ENCODE results near the gene ARHGEF19. TPM values are rescaled to one million over a fixed set of nuclear protein-coding genes. Genes with fewer than 3 reads are reported as not detected.

Gene ARHGEF19
- total and polyA plus RNA-seq, 2 of the 13 experiments (the other 11 are each of a cell fraction or from before 2014, with no cell fraction given): 1.7 to 1.8 TPM

DNA sequence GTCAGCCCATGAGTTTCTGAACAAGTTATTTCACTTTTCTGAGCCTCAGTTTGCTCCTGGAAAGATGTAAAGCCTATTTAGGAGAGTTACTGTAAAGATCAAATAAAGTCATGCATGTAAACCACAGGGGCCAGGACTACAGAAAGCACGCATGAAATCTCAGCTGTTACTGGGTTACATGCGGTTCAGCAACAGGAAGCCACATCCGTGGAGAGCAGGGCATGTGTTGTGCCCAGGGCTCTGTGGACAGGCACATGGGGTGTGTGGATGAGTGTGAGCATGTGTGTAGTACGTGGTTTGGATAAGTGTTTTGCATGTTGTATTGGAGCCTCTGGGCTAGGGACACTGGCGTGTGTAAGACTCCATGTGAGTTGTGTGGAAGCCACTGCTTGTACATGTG, 54.4 kb downstream of the ARHGEF19 start:
- Histone ChIP-seq H4K20me1 (ENCODE audit: insufficient read depth, low read length) (peaks cover 12% of the 10 kb centered on the region; the same call in 1 of the 2 replicates), H3K4me2 (ENCODE audit: low read depth, low read length) (no peak overlapping the region), H3K9me3 (ENCODE audit: low read length) (no peaks in the 10 kb centered on the region), H3K27me3 (ENCODE audit: control insufficient read depth in 1 of 2, insufficient read depth in 2 of 2, low read length in 2 of 2) (no peaks in the 10 kb centered on the region; a peak in 1 of 5 replicates), H3K9ac (ENCODE audit: insufficient read depth, low read depth, low read length) (no peak overlapping the region), H3K4me3 (replicated peaks in 1 of 3; ENCODE audit: insufficient read depth in 1 of 3, low read depth in 2 of 3, low read length in 3 of 3) (no peak overlapping the region), H3K79me2 (ENCODE audit: insufficient read depth, low read length) (peaks cover 36% of the 10 kb centered on the region), H3K27ac (ENCODE audit: extremely low read length, insufficient read depth, low read length) (no peak overlapping the region), H3K36me3 (replicated peaks in 1 of 2; ENCODE audit: control insufficient read depth in 1 of 2, insufficient read depth in 2 of 2, low read length in 2 of 2) (0 out of 5 replicates have a peak, but pooled peaks cover 0 to 2% of the 10 kb centered on the region in 2 experiments), H3K4me1 (ENCODE audit: insufficient read depth, low read length) (peaks cover 30% of the 10 kb centered on the region), H2AFZ (ENCODE audit: low read length) (no peak overlapping the region)
- BruUV-seq (replicated peaks): no TSS peak
- ChIA-PET CTCF (ENCODE audit: low intra/inter-chr PET ratio, low total read pairs) (no interaction called here), POLR2A (no interaction called here)
- no peak for FAIRE-seq
- intact Hi-C loops (cut with micrococcal nuclease; ENCODE audit: unreplicated experiment) (no loop called here), in situ Hi-C loops (cut with HindIII; ENCODE audit: extremely low pct_ligation_motif_present, low pct_unique_long_range_greater_than_20kb) (no loop called here)
- no peak for ATAC-seq
- TF ChIP-seq FOXC1 (CRISPR knock-in tag; IDR thresholded peaks at IDR 0.05; ENCODE audit: borderline replicate concordance): no peak
- TF ChIP-seq, protein P1, sequence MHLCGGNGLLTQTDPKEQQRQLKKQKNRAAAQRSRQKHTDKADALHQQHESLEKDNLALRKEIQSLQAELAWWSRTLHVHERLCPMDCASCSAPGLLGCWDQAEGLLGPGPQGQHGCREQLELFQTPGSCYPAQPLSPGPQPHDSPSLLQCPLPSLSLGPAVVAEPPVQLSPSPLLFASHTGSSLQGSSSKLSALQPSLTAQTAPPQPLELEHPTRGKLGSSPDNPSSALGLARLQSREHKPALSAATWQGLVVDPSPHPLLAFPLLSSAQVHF (CRISPR knock-in tag; IDR thresholded peaks at IDR 0.05): no peak
- no peak for TF ChIP-seq ZNF354B (CRISPR knock-in tag; IDR thresholded peaks at IDR 0.05)
- TF ChIP-seq, protein P2, sequence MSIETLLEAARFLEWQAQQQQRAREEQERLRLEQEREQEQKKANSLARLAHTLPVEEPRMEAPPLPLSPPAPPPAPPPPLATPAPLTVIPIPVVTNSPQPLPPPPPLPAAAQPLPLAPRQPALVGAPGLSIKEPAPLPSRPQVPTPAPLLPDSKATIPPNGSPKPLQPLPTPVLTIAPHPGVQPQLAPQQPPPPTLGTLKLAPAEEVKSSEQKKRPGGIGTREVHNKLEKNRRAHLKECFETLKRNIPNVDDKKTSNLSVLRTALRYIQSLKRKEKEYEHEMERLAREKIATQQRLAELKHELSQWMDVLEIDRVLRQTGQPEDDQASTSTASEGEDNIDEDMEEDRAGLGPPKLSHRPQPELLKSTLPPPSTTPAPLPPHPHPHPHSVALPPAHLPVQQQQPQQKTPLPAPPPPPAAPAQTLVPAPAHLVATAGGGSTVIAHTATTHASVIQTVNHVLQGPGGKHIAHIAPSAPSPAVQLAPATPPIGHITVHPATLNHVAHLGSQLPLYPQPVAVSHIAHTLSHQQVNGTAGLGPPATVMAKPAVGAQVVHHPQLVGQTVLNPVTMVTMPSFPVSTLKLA (IDR thresholded peaks at IDR 0.05): peak; percentile 59
- TF ChIP-seq ZNF776 (CRISPR knock-in tag; IDR thresholded peaks at IDR 0.05): no peak
- no peak for DNase-seq (ENCODE audit: low spot score)
- WGBS (ENCODE audit: low lambda C conversion rate): 95% methylated on average over 5 of the region's 5 CpGs

Data from HepG2 (cell line).